Skeletal muscle satellite cell (primary cell): ENCODE measurements around the gene TCF23.
"Not testable (repeated sequence)": the region's sequence is repeated elsewhere in the genome, so short reads cannot be mapped to it uniquely, and the experiment has no call there.

Experiments used
- H3K27me3 ChIP-seq: 2 replicates; pipeline ENCODE4 v1.7.0; 2013; ENCODE audit warnings: low read length; ENCODE audit not compliant: control insufficient read depth, insufficient read depth
- H3K36me3 ChIP-seq: 2 replicates; pipeline ENCODE4 v1.7.0; 2013; ENCODE audit warnings: mild to moderate bottlenecking, control low read depth, low read length; ENCODE audit not compliant: insufficient read depth
- H3K4me1 ChIP-seq: 2 replicates; pipeline ENCODE4 v1.7.0; 2013; ENCODE audit warnings: low read length; ENCODE audit not compliant: control insufficient read depth, insufficient read depth
- H3K4me2 ChIP-seq: 2 replicates; pipeline ENCODE4 v1.7.0; 2013; ENCODE audit warnings: mild to moderate bottlenecking, low read length
- H3K4me3 ChIP-seq: 2 replicates; pipeline ENCODE4 v1.7.0; 2013; ENCODE audit warnings: low read length
- H3K9ac ChIP-seq: 2 replicates; pipeline ENCODE4 v1.7.0; 2013; ENCODE audit warnings: mild to moderate bottlenecking, low read depth, low read length, moderate library complexity
- H3K9me3 ChIP-seq: replicated peaks from 2 replicates; pipeline ENCODE4 v1.7.0; 2013; ENCODE audit warnings: mild to moderate bottlenecking, control low read depth, low read length

Gene TCF23

GRCh38 chr2:27162151-27163121 is 13.6 kb downstream of the TCF23 start:
- Histone ChIP-seq H3K9me3 (no peaks in the 10 kb centered on the region), H3K36me3 (no peaks in the 10 kb centered on the region), H3K27me3 (peaks cover 43% of the 10 kb centered on the region), H3K4me2 (no peak overlapping the region), H3K4me3 (no peak overlapping the region), H3K9ac (no peak overlapping the region), H3K4me1 (no peaks in the 10 kb centered on the region)

GRCh38 chr2:27164960-27165763 is 16.4 kb downstream of the TCF23 start:
- Histone ChIP-seq H3K4me3 (no peak overlapping the region), H3K4me2 (no peak overlapping the region), H3K4me1 (no peaks in the 10 kb centered on the region), H3K9me3 (no peaks in the 10 kb centered on the region), H3K36me3 (no peaks in the 10 kb centered on the region), H3K9ac (no peak overlapping the region), H3K27me3 (peaks cover 34% of the 10 kb centered on the region)

DNA sequence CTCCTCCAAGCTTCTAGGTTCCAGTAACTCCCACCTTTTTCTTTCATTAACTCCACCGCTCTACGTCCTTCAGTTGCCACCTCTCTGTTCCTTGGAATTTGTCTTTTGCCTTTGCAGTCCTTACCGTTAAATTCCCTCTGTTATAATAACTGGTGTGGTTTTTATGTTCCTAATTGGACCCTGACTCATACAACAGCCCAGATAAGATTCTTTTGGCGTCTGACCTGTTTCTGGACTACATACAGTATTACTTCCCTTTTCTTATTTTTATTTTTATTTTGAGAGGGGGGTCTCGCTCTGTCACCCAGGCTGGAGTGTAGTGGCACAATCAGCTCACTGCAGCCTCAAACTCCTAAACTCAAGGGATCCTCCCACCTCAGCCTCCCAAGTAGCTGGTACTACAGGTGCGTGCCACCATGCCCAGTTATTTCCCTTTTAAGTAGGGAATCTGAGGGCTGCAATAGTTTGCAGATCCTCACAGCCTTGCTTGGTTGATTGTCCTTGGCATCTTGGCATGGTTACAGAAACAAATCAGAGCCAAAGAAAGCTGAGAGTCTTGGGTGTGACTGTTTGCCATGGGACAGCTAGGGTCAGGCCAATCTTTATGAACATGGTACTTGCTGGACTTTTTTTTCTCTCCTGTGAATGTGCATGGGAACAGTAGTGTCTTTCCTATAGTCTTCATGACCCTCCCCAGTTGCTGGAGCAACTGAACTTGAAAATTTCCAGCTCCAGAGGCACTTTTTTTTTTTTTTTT is 22.0 kb downstream of the TCF23 start:
- Histone ChIP-seq H3K4me3 (no peak overlapping the region), H3K4me2 (no peak overlapping the region), H3K36me3 (no peaks in the 10 kb centered on the region), H3K27me3 (peaks cover 61% of the 10 kb centered on the region), H3K4me1 (no peaks in the 10 kb centered on the region), H3K9ac (no peak overlapping the region), H3K9me3 (no peaks in the 10 kb centered on the region)

- no peaks in the 10 kb centered on the region for H3K36me3 ChIP-seq
- H3K4me1 ChIP-seq = no peaks in the 10 kb centered on the region
- no peak overlapping the region for H3K4me2 ChIP-seq
- H3K9me3 ChIP-seq = no peaks in the 10 kb centered on the region
- H3K27me3 ChIP-seq = peaks cover 66% of the 10 kb centered on the region
- H3K4me3 ChIP-seq = no peak overlapping the region
- no peak overlapping the region for H3K9ac ChIP-seq
These were observed 22.6 kb downstream of the TCF23 start for GRCh38 chr2:27171351-27171848.

GRCh38 chr2:27174638-27175037 is 25.8 kb downstream of the TCF23 start:
- Histone ChIP-seq H3K27me3 (peaks cover 65% of the 10 kb centered on the region), H3K4me1 (peaks cover under 1% of the 10 kb centered on the region), H3K36me3 (no peaks in the 10 kb centered on the region), H3K9ac (no peak overlapping the region), H3K4me2 (no peak overlapping the region), H3K9me3 (no peaks in the 10 kb centered on the region), H3K4me3 (no peak overlapping the region)

GRCh38 chr2:27175330-27175729 is 26.5 kb downstream of the TCF23 start:
- Histone ChIP-seq H3K27me3 (peaks cover 62% of the 10 kb centered on the region), H3K9me3 (no peaks in the 10 kb centered on the region), H3K4me2 (no peak overlapping the region), H3K4me3 (no peak overlapping the region), H3K4me1 (peaks cover 7% of the 10 kb centered on the region), H3K9ac (no peak overlapping the region), H3K36me3 (no peaks in the 10 kb centered on the region)

GRCh38 chr2:27175781-27176180 is 27.0 kb downstream of the TCF23 start:
- not testable (repeated sequence) for H3K4me2 ChIP-seq, H3K4me3 ChIP-seq, H3K9me3 ChIP-seq, H3K9ac ChIP-seq, H3K36me3 ChIP-seq
- H3K27me3 ChIP-seq = peaks cover 57% of the 10 kb centered on the region
- H3K4me1 ChIP-seq = peaks cover 11% of the 10 kb centered on the region

DNA sequence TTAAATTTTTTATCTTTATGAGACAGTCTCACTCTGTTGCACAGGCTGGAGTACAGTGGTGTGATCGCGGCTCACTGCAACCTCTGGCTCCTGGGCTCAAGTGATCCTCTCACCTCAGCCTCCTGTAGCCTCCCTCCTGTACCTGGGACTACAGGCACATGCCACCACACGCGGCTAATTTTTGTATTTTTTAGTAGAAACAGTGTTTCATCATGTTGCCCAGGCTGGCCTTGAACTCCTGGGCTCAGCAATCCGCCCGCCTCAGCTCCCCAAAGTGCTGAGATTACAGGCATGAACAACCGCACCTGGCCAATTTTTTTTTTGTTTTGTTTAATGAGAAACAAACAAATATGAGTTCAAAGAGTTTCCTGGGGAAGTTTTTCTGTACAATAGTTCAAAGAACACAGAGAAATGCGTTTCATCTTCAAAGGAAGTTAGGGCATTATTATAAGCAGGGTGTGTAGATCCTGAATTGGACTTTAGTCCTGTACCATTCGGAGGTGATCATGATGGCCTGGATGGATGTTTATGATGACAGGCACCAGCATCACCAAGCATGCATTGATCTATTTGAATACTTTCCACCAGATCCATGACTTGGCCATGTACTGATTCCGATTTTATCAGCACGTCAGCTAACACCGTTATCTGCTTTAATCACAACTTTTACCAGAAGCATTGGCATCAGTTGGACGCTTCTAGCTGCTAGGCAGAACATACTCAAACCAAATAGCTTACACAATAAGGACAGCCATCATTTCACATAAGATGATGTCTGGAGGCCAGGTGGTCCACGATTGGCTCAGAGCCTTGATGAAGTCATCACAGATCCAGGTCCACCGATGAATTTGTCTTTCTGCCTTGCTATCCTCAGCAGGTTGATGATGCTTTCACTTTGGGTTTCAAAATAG is 28.9 kb downstream of the TCF23 start:
- H3K4me3 ChIP-seq = no peak overlapping the region
- H3K27me3 ChIP-seq = peaks cover 44% of the 10 kb centered on the region
- H3K9ac ChIP-seq = no peak overlapping the region
- no peak overlapping the region for H3K4me2 ChIP-seq
- H3K36me3 ChIP-seq = no peaks in the 10 kb centered on the region
- H3K4me1 ChIP-seq = peaks cover 25% of the 10 kb centered on the region
- no peaks in the 10 kb centered on the region for H3K9me3 ChIP-seq

- Histone ChIP-seq H3K27me3 (peaks cover 36% of the 10 kb centered on the region), H3K9me3 (no peaks in the 10 kb centered on the region), H3K4me2 (no peak overlapping the region), H3K4me1 (peaks cover 25% of the 10 kb centered on the region), H3K9ac (no peak overlapping the region), H3K36me3 (no peaks in the 10 kb centered on the region), H3K4me3 (no peak overlapping the region)
These were observed 29.7 kb downstream of the TCF23 start for GRCh38 chr2:27178469-27178868.

DNA sequence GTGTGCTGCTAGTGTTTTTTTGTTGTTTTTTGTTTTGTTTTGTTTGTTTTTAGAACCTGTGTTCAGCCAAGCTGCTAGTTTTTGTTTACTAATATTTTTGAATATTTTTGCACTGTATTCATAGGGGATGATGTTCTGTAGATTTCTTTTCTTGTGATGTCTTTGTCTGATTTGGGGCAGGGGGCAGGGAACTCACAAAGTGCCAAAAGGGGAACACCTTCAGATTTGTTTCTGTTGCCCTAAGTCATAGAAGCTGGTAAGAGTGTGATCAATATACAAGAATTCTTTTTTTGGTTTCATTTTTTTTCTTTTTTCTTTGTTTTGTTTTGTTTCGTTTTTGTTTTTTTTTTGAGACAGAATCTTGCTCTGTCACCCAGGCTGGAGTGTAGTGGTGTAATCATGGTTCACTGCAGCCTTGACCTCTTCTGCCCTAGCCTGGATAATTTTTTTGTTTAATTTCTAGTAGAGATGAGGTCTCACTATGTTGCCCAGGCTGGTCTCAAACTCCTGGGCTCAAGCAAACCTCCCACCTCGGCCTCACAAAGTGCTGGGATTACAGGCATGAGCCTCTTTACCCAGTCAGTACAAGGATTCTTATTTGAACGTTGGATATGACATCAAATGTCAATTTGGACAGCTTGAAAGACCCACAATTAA is 30.7 kb downstream of the TCF23 start:
- Histone ChIP-seq H3K4me1 (peaks cover 25% of the 10 kb centered on the region), H3K9me3 (no peaks in the 10 kb centered on the region), H3K9ac (no peak overlapping the region), H3K4me3 (no peak overlapping the region), H3K36me3 (no peaks in the 10 kb centered on the region), H3K4me2 (no peak overlapping the region), H3K27me3 (peaks cover 26% of the 10 kb centered on the region)
